Measurements from ENCODE around the gene GNAS-AS1.

GNAS-AS1 gene

GRCh38 chr20:58886546-58886945, 35.8 kb upstream of the GNAS-AS1 start:
- DNase-seq = no peak

- DNase-seq = no peak
Measured at GRCh38 chr20:58884966-58885365, 34.3 kb upstream of the GNAS-AS1 start.

- no peak for DNase-seq
Measured at GRCh38 chr20:58883241-58883691, 32.6 kb upstream of the GNAS-AS1 start.

GRCh38 chr20:58882704-58883089, 32.0 kb upstream of the GNAS-AS1 start:
- no peak for DNase-seq

- DNase-seq = no peak
Measured at GRCh38 chr20:58880994-58881752, 30.5 kb upstream of the GNAS-AS1 start.

- DNase-seq = no peak
Measured at GRCh38 chr20:58880441-58880840, 29.7 kb upstream of the GNAS-AS1 start.

- no peak for DNase-seq
Measured at GRCh38 chr20:58878399-58878798, 27.7 kb upstream of the GNAS-AS1 start.

GRCh38 chr20:58877976-58878360, 27.3 kb upstream of the GNAS-AS1 start:
- no peak for DNase-seq

- no peak for DNase-seq
Measured at GRCh38 chr20:58877050-58877975, 26.6 kb upstream of the GNAS-AS1 start.

- DNase-seq = no peak
Measured at GRCh38 chr20:58876437-58876836, 25.7 kb upstream of the GNAS-AS1 start.

GRCh38 chr20:58875541-58876134, 24.9 kb upstream of the GNAS-AS1 start:
- no peak for DNase-seq

GRCh38 chr20:58875111-58875510, 24.4 kb upstream of the GNAS-AS1 start:
- DNase-seq = no peak

- no peak for DNase-seq
Measured at GRCh38 chr20:58874469-58874868, 23.8 kb upstream of the GNAS-AS1 start.

GRCh38 chr20:58871533-58872102, 20.9 kb upstream of the GNAS-AS1 start:
- DNase-seq = no peak

- peak in 35 of 51 donors; percentile 6 to 72 (median 41) for DNase-seq
Measured at GRCh38 chr20:58870293-58871014, 19.8 kb upstream of the GNAS-AS1 start.

- no peak for DNase-seq
Measured at GRCh38 chr20:58869662-58870227, 19.0 kb upstream of the GNAS-AS1 start.

- peak in 14 of 51 donors; percentile 8 to 53 (median 24) for DNase-seq
Measured at GRCh38 chr20:58868795-58869194, 18.1 kb upstream of the GNAS-AS1 start.

- DNase-seq = no peak
Measured at GRCh38 chr20:58867211-58867610, 16.5 kb upstream of the GNAS-AS1 start.

GRCh38 chr20:58865843-58866242, 15.1 kb upstream of the GNAS-AS1 start:
- no peak for DNase-seq

- no peak for DNase-seq
Measured at GRCh38 chr20:58864346-58864745, 13.6 kb upstream of the GNAS-AS1 start.

Measured in hypothalamus (tissue), 51 donors.